Duodenal mucosa (tissue), 2 donors: ENCODE results near the gene DTHD1.

Experiments
- H3K27ac ChIP-seq: one replicate; pipeline ENCODE4 v1.7.0; 2013; ENCODE audit warnings: low read depth, low read length
- H3K27me3 ChIP-seq, 2 donors: one replicate each; pipeline ENCODE4 v1.7.0; 2013; ENCODE audit warnings: low read length in 2 of 2, control low read depth in 1 of 2; ENCODE audit not compliant: insufficient read depth in 2 of 2, control insufficient read depth in 1 of 2
- H3K36me3 ChIP-seq, 2 donors: one replicate each; pipeline ENCODE4 v1.7.0; 2013; ENCODE audit warnings: low read length in 2 of 2, control low read depth in 1 of 2; ENCODE audit not compliant: insufficient read depth in 2 of 2, control insufficient read depth in 1 of 2
- H3K4me1 ChIP-seq, 2 donors: one replicate each; pipeline ENCODE4 v1.7.0; 2013; ENCODE audit warnings: low read length in 2 of 2, control low read depth in 1 of 2; ENCODE audit not compliant: insufficient read depth in 2 of 2, control insufficient read depth in 1 of 2
- H3K4me3 ChIP-seq, 2 donors: one replicate each; pipeline ENCODE4 v1.7.0; 2013; ENCODE audit warnings: low read length in 2 of 2, low read depth in 1 of 2
- H3K9ac ChIP-seq, 2 donors: one replicate each; pipeline ENCODE4 v1.7.0; 2013; ENCODE audit warnings: low read length in 2 of 2, low read depth in 1 of 2
- H3K9me3 ChIP-seq, 2 donors: one replicate each; pipeline ENCODE4 v1.7.0; 2013; ENCODE audit warnings: low read length in 2 of 2, control low read depth in 1 of 2; ENCODE audit not compliant: control insufficient read depth in 1 of 2

Gene DTHD1

DNA sequence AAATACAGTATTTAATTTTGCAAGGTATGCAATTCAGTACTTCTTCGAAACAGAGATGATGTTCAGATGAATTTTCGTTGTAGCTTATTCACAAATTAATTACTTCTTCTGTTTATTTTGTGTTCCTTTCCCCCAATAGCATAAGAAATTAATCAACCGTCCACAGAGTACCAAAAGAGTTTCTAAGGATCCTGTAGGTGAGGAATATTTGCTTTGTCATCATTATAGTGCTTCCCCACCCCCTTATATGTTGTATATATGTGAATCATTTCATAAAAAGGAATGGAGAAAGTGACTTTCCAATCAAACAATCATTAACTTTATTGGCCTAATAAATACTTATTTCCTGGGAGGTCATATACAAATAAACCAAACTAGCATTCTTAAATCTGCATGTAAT, 57.6 kb downstream of the DTHD1 start:
- Histone ChIP-seq H3K27ac (no peak overlapping the region), H3K36me3 (no peaks in the 10 kb centered on the region), H3K27me3 (no peaks in the 10 kb centered on the region)

DNA sequence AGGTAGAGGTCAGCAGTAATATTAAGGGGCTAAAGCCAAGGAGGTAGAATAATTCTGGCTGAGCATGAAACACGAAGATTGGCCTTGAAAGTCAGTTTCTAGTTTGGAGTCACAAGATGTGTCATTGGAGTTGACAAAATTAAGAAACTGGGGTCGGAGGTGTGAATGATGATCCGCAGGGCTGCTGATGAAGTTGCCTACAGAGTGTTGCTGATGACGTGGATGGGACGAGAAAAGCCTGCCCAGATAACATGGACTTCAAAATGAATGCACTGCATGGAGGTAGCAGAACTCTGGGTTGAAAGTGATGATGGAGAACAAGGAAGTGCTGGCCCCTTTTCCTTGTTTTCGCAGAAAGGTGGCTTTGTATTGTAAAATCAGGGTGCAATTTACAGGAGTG, 60.5 kb downstream of the DTHD1 start:
- H3K9me3 ChIP-seq = no peaks in the 10 kb centered on the region
- H3K27me3 ChIP-seq = no peaks in the 10 kb centered on the region
- no peak overlapping the region for H3K27ac ChIP-seq
- H3K36me3 ChIP-seq = no peaks in the 10 kb centered on the region
- no peak overlapping the region for H3K4me3 ChIP-seq
- H3K4me1 ChIP-seq = peaks cover 4 to 11% of the 10 kb centered on the region in 2 donors
- no peak overlapping the region for H3K9ac ChIP-seq

More for the DNA sequence above, 57.6 kb downstream of the DTHD1 start:
- Histone ChIP-seq H3K9me3 (no peaks in the 10 kb centered on the region), H3K4me3 (no peak overlapping the region), H3K9ac (no peak overlapping the region), H3K4me1 (peaks cover 4 to 11% of the 10 kb centered on the region in 2 donors)

DNA sequence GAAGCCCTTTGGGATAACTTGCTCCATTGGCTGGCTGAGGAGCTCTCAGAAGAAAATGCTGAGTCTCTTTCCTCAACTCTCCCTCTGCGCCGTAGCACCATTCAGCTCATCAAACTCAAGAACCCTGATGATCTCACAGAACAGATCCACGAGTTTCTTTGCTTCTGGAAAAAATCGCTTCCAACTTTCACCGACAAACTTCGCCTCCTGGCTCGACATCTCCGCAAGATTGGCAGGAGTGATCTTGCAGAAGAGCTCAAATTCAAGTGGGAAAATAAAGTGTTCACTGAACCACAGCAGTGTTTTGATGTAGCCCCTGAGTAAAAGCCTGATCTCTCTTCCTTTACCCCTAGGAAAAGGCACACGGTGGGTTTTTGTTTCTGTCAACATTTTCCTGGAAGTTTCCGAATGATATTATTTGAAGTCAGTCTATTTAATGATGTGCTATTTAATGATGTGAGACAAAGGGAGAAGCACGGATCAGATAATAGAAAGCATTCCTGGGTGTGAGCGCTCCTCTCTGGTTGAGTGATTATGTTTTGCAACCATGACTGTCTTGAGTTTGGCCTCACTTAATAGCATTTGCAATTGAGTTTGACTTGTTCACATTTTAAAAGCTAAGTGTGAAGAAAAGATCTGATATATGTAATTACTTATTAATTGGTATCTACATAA, 62.2 kb downstream of the DTHD1 start:
- no peaks in the 10 kb centered on the region for H3K9me3 ChIP-seq
- no peak overlapping the region for H3K9ac ChIP-seq
- no peak overlapping the region for H3K4me3 ChIP-seq
- no peaks in the 10 kb centered on the region for H3K36me3 ChIP-seq
- H3K27me3 ChIP-seq = no peaks in the 10 kb centered on the region
- H3K4me1 ChIP-seq = peaks cover 3 to 7% of the 10 kb centered on the region in 2 donors
- no peak overlapping the region for H3K27ac ChIP-seq

DNA sequence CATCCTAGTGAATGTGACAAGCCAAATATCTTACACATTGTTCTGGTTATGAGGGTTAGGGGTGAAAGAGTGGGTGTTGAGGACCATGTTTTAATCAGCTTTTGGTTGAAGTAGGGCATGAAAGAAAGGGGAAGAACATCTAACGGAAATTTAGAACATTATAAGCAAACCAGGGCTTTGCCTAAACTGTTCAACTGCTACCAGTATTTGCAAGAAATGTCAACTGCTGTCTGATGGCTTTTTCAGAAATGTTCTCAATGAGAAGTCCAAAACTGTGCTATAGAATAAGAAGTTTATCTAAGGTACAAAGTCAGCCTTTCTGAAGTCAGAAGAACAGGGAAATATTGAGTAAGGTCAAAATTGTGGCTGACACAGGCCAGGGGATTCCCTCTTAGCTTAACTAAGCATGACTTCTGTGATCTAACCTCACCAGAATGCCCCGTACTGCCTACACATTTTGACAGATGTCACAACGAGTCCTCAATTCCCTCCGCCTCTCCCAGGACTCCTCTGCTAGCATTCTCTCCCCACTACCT, 67.1 kb downstream of the DTHD1 start:
- Histone ChIP-seq H3K27me3 (no peaks in the 10 kb centered on the region), H3K4me3 (no peak overlapping the region), H3K36me3 (no peaks in the 10 kb centered on the region), H3K9ac (no peak overlapping the region), H3K9me3 (no peaks in the 10 kb centered on the region), H3K27ac (no peak overlapping the region), H3K4me1 (peaks cover 4 to 5% of the 10 kb centered on the region in 2 donors)

DNA sequence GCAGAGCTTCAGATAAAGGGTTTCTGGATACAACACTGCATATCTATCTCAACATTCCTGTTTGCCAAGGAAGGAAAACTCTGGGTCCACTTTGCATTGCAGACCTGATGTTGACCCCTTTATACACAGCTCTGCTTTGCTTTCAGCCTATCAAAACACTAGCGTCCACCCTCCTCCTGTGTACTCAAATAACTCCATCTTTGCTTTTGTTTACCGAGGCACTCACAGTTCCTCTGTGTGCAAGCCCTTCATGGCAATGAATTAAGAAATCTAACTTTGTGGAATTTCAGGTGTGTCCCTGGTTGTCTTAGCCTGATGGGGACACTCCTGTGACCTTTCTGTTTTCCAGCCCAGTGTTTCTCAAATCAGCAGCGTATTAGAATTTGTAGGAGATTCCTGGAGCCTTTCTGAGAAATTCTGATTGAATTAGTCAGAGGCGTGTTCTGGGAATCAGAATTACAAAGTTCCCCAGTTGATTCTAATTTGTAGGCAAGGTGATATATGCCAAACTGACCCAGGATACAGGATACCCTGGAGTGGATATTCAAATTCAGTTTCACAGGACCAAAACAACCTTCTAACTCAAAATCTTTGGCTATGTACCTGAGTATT, 68.6 kb downstream of the DTHD1 start:
- H3K9me3 ChIP-seq = no peaks in the 10 kb centered on the region
- peaks cover 4 to 5% of the 10 kb centered on the region in 2 donors for H3K4me1 ChIP-seq
- H3K4me3 ChIP-seq = no peak overlapping the region
- H3K27me3 ChIP-seq = no peaks in the 10 kb centered on the region
- H3K27ac ChIP-seq = no peak overlapping the region
- no peaks in the 10 kb centered on the region for H3K36me3 ChIP-seq
- no peak overlapping the region for H3K9ac ChIP-seq

DNA sequence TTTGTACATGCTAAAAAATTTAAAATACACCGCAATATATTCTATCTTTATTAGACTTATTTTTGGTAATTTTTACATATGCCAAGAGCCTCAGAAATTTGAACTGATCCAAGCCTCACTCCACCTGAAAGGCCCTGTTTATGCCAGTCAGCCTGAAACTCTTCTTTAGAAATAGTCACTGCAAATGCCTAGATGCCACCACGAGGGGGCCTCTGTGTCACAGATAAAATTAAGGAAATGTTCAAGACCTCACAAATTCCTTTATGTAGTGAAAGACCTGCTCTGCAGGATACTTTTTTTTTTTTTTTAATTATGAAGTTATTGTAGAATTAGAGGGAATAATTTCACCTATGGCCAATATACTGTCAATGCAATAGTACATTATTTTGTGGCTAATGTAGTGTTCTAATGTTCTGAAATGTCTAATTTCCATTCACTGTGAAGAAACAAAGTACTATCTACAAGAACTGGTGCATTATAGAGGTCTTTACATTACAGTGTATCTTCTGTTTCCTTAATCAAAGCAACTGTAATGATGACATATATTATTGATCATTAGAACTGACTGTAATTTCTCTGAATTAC, 69.8 kb downstream of the DTHD1 start:
- Histone ChIP-seq H3K4me1 (peaks cover 4 to 5% of the 10 kb centered on the region in 2 donors), H3K36me3 (no peaks in the 10 kb centered on the region), H3K27ac (no peak overlapping the region), H3K4me3 (no peak overlapping the region), H3K9ac (no peak overlapping the region), H3K9me3 (no peaks in the 10 kb centered on the region), H3K27me3 (no peaks in the 10 kb centered on the region)

DNA sequence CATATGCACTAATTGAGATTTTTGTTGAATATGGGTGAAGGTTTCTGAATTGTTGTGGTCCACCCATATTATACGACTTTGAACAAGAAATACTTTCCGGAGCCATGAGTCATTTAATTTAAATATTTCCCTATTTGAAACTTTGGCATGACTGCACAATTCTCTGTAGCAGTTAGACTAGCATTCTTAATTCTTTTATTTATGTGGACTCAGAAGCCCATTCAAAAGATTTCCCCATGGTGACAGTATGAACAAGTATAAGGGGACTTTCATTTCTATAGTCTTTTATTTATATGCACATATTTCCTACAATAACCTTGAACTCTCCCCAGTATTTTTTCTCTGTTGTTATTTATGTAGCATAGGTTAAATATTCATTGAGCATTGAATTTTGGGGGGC, 72.6 kb downstream of the DTHD1 start:
- H3K9ac ChIP-seq = no peak overlapping the region
- H3K27me3 ChIP-seq = no peaks in the 10 kb centered on the region
- H3K4me3 ChIP-seq = no peak overlapping the region
- H3K9me3 ChIP-seq = no peaks in the 10 kb centered on the region
- no peaks in the 10 kb centered on the region for H3K36me3 ChIP-seq
- H3K27ac ChIP-seq = no peak overlapping the region
- H3K4me1 ChIP-seq = no peaks in the 10 kb centered on the region

DNA sequence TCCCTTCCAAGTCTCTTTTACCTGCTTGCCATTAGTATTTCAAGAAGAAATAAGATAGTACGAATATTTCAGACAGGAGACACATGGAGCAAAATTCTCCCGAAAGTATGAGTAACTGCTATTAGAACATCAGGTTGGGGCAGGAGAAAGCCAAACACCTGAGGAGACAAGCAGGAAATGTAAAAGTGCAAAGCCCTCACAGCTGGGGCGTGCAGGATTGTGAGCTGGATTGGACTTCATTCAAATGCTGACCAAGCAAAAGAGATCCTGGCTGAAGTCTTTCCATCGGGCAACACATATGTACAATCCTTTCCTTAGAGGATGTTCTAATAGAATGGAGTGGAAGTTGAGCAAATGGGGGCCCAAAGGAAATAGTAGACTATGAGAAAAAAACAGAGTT, 76.8 kb downstream of the DTHD1 start:
- Histone ChIP-seq H3K27ac (no peak overlapping the region), H3K4me3 (no peak overlapping the region), H3K9ac (no peak overlapping the region), H3K4me1 (no peaks in the 10 kb centered on the region), H3K36me3 (no peaks in the 10 kb centered on the region), H3K27me3 (no peaks in the 10 kb centered on the region), H3K9me3 (no peaks in the 10 kb centered on the region)

DNA sequence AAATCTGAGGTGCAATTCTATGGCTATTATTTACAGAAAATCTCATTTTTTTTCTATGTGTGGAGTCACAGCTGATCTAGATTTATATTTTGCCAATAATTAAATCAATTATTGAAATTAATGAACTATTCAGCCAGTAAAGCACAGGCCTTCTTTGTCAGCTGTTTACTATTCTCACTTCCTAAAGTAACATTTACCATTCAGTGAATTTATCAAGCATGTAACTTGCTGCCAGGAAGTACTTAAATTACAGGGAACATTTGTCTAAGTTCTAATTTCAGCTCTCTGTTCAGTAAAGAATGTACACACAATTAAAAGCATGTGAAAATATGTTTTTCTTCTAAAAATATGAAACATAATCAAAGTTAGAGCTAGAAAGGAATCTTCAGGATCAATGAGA, 79.3 kb downstream of the DTHD1 start:
- Histone ChIP-seq H3K36me3 (no peaks in the 10 kb centered on the region), H3K27me3 (no peaks in the 10 kb centered on the region), H3K9me3 (no peaks in the 10 kb centered on the region), H3K4me3 (no peak overlapping the region), H3K4me1 (no peaks in the 10 kb centered on the region), H3K27ac (no peak overlapping the region), H3K9ac (no peak overlapping the region)

DNA sequence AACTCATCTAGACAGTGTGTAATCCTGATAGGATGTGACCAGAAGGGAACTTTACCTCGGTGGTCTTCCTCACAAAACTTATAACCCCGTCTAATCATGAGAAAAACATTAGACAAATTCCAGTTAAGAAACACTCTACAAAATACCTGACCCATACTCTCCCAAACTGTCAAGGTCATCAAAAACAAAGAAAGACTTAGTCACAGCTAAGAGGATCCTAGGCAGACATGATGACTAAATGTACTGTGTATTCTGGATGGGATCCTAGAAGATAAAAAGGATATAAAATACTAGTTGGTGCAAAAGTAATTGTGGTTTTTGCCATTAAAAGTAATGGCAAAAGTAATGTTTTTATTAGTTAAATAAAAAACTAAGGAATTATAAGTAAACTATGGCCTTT, 81.6 kb downstream of the DTHD1 start:
- H3K27me3 ChIP-seq = no peaks in the 10 kb centered on the region
- H3K9ac ChIP-seq = no peak overlapping the region
- H3K27ac ChIP-seq = no peak overlapping the region
- no peaks in the 10 kb centered on the region for H3K36me3 ChIP-seq
- H3K9me3 ChIP-seq = no peaks in the 10 kb centered on the region
- H3K4me3 ChIP-seq = no peak overlapping the region
- no peaks in the 10 kb centered on the region for H3K4me1 ChIP-seq
